Measurements from ENCODE around the gene HDAC3. TPM values are rescaled to one million over a fixed set of nuclear protein-coding genes. Genes with fewer than 3 reads are reported as not detected.

The HDAC3 gene
- total RNA-seq, 1 donor from 2014 or later, result 47.8 TPM

GRCh38 chr5:141650851-141651727 lies 14.4 kb upstream of the HDAC3 start, which contains the start of gene FCHSD1:
TSS of gene FCHSD1 (minus strand) at chr5:141651418. CDS start at chr5:141651368, 50 bp downstream.
- Mint-ChIP-seq H3K4me1 (ENCODE audit: low read depth) (peaks cover 20% of the 10 kb centered on the region), H3K27me3 (ENCODE audit: low read depth) (no peaks in the 10 kb centered on the region), H3K36me3 (ENCODE audit: low read depth) (peaks cover 6% of the 10 kb centered on the region), H3K9me3 (ENCODE audit: low read depth) (no peaks in the 10 kb centered on the region), H3K4me3 (ENCODE audit: unreplicated experiment) (peak within 1 kb of the TSS; percentile 99), H3K27ac (ENCODE audit: unreplicated experiment) (peak within 1 kb of the TSS; percentile 86)
- peak; percentile 25 for TF ChIP-seq CTCF (IDR thresholded peaks at IDR 0.05)
- DNase-seq (ENCODE audit: low spot score), result no peak

- H3K27ac Mint-ChIP-seq (ENCODE audit: unreplicated experiment), result no peak overlapping the region
- peak overlapping the region; percentile 99 for H3K4me3 Mint-ChIP-seq (ENCODE audit: unreplicated experiment)
- peaks cover 7% of the 10 kb centered on the region for H3K36me3 Mint-ChIP-seq (ENCODE audit: low read depth)
- peaks cover 20% of the 10 kb centered on the region for H3K4me1 Mint-ChIP-seq (ENCODE audit: low read depth)
- H3K9me3 Mint-ChIP-seq (ENCODE audit: low read depth), result no peaks in the 10 kb centered on the region
- DNase-seq (ENCODE audit: low spot score), result no peak
- no peak for TF ChIP-seq CTCF (IDR thresholded peaks at IDR 0.05)
- H3K27me3 Mint-ChIP-seq (ENCODE audit: low read depth), result no peaks in the 10 kb centered on the region
These were observed 13.3 kb upstream of the HDAC3 start for GRCh38 chr5:141649972-141650371.

GRCh38 chr5:141649056-141649688 lies 12.5 kb upstream of the HDAC3 start:
- DNase-seq (ENCODE audit: low spot score), result no peak
- H3K9me3 Mint-ChIP-seq (ENCODE audit: low read depth), result no peaks in the 10 kb centered on the region
- H3K4me3 Mint-ChIP-seq (ENCODE audit: unreplicated experiment), result no peak overlapping the region
- TF ChIP-seq CTCF (IDR thresholded peaks at IDR 0.05), result no peak
- peaks cover 8% of the 10 kb centered on the region for H3K36me3 Mint-ChIP-seq (ENCODE audit: low read depth)
- H3K27me3 Mint-ChIP-seq (ENCODE audit: low read depth), result no peaks in the 10 kb centered on the region
- peaks cover 18% of the 10 kb centered on the region for H3K4me1 Mint-ChIP-seq (ENCODE audit: low read depth)
- no peak overlapping the region for H3K27ac Mint-ChIP-seq (ENCODE audit: unreplicated experiment)

GRCh38 chr5:141647851-141648250 lies 11.2 kb upstream of the HDAC3 start:
- Mint-ChIP-seq H3K27me3 (ENCODE audit: low read depth) (no peaks in the 10 kb centered on the region), H3K36me3 (ENCODE audit: low read depth) (peaks cover 8% of the 10 kb centered on the region), H3K4me1 (ENCODE audit: low read depth) (peaks cover 15% of the 10 kb centered on the region), H3K27ac (ENCODE audit: unreplicated experiment) (no peak overlapping the region), H3K4me3 (ENCODE audit: unreplicated experiment) (no peak overlapping the region), H3K9me3 (ENCODE audit: low read depth) (no peaks in the 10 kb centered on the region)
- DNase-seq (ENCODE audit: low spot score), result no peak
- no peak for TF ChIP-seq CTCF (IDR thresholded peaks at IDR 0.05)

- Mint-ChIP-seq H3K36me3 (ENCODE audit: low read depth) (peaks cover 8% of the 10 kb centered on the region), H3K27ac (ENCODE audit: unreplicated experiment) (no peak overlapping the region), H3K9me3 (ENCODE audit: low read depth) (no peaks in the 10 kb centered on the region), H3K27me3 (ENCODE audit: low read depth) (no peaks in the 10 kb centered on the region), H3K4me1 (ENCODE audit: low read depth) (peaks cover 15% of the 10 kb centered on the region), H3K4me3 (ENCODE audit: unreplicated experiment) (no peak overlapping the region)
- DNase-seq (ENCODE audit: low spot score), result no peak
- TF ChIP-seq CTCF (IDR thresholded peaks at IDR 0.05), result no peak
These were observed 10.6 kb upstream of the HDAC3 start for GRCh38 chr5:141647242-141647641.

Data from chondrocyte (in vitro differentiated cells).